ENCODE data around the gene RIMKLB. TPM values are rescaled to one million over a fixed set of nuclear protein-coding genes. Genes with fewer than 3 reads are reported as not detected.

RIMKLB gene
- polyA plus RNA-seq, 4 donors: 85.4 to 106 (median 104) TPM

Other genes starting within 250 kb of the RIMKLB start
- under 1 TPM; 0.08 to 0.18 (median 0.11) TPM for gene CLEC6A, start 242.0 kb upstream of the RIMKLB start, polyA plus RNA-seq (ENCODE audit: insufficient read length in 4 of 4)
- under 1 TPM; 0.29 to 0.37 (median 0.32) TPM for gene CLEC4D, start 184.5 kb upstream of the RIMKLB start, polyA plus RNA-seq (ENCODE audit: insufficient read length in 4 of 4)
- gene CLEC4E, start 157.1 kb upstream of the RIMKLB start, polyA plus RNA-seq (ENCODE audit: insufficient read length in 4 of 4): 1 to 10 TPM; 1.4 to 3.2 (median 2.0) TPM
- gene AICDA, start 85.1 kb upstream of the RIMKLB start, polyA plus RNA-seq (ENCODE audit: insufficient read length in 4 of 4): under 1 TPM; 0.49 to 0.55 (median 0.53) TPM
- gene MFAP5, start 35.2 kb upstream of the RIMKLB start, polyA plus RNA-seq (ENCODE audit: insufficient read length in 4 of 4): 10 to 100 TPM in 1 of 4 donors, 1 to 10 TPM in 2, under 1 TPM in 1; 0.79 to 13.5 (median 2.4) TPM
- under 1 TPM in 3 of 4 donors, not detected in 1; 0.06 to 0.40 (median 0.21) TPM for gene A2ML1, start 124.6 kb downstream of the RIMKLB start, polyA plus RNA-seq (ENCODE audit: insufficient read length in 4 of 4)
- 10 to 100 TPM; 66.2 to 91.7 (median 85.4) TPM for gene PHC1, start 216.5 kb downstream of the RIMKLB start, polyA plus RNA-seq (ENCODE audit: insufficient read length in 4 of 4)

Measured in right renal pelvis (tissue), 4 donors.